ENCODE data around the gene TBX2. TPM values are rescaled to one million over a fixed set of nuclear protein-coding genes. Genes with fewer than 3 reads are reported as not detected.
A peak's percentile ranks its signal among the peaks of the same experiment; 100 is the strongest.

Gene TBX2
- total and polyA plus RNA-seq, 2 of the 13 experiments (the other 11 are each of a cell fraction or from before 2014, with no cell fraction given), result 2.8 to 15.3 TPM

- TF ChIP-seq PRDM10 (CRISPR knock-in tag; IDR thresholded peaks at IDR 0.05; ENCODE audit: low read depth) (no peak), SRY (CRISPR knock-in tag; IDR thresholded peaks at IDR 0.05) (no peak), MAFG (CRISPR knock-in tag; IDR thresholded peaks at IDR 0.05) (no peak), ZNF672 (CRISPR knock-in tag; IDR thresholded peaks at IDR 0.05) (no peak), PHF8 (CRISPR knock-in tag; IDR thresholded peaks at IDR 0.05) (no peak), CREM (IDR thresholded peaks at IDR 0.05) (0 out of 2 replicates have a peak, but pooled peaks have one; percentile 12), CREM (CRISPR knock-in tag; IDR thresholded peaks at IDR 0.05) (no peak), U2AF1 (optimal IDR thresholded peaks at IDR 0.05; ENCODE audit: low read depth, low read length) (no peak), BRCA1 (CRISPR knock-in tag; IDR thresholded peaks at IDR 0.05) (no peak), SNAI1 (CRISPR knock-in tag; IDR thresholded peaks at IDR 0.05; ENCODE audit: borderline replicate concordance) (no peak), ATF7 (IDR thresholded peaks at IDR 0.05) (no peak), ATF7 (CRISPR knock-in tag; IDR thresholded peaks at IDR 0.05) (0 out of 2 replicates have a peak, but pooled peaks have one; percentile 23), MXI1 (IDR thresholded peaks at IDR 0.05; ENCODE audit: borderline replicate concordance, low read depth, low read length) (no peak), SP140L (CRISPR knock-in tag; IDR thresholded peaks at IDR 0.05; ENCODE audit: borderline replicate concordance) (no peak), ZNF512B (CRISPR knock-in tag; IDR thresholded peaks at IDR 0.05; ENCODE audit: borderline replicate concordance) (no peak), MAX (IDR thresholded peaks at IDR 0.05) (no peak), NCOA2 (CRISPR knock-in tag; IDR thresholded peaks at IDR 0.05) (no peak), RERE (CRISPR knock-in tag; IDR thresholded peaks at IDR 0.05; ENCODE audit: low read depth) (no peak)
Observed at GRCh38 chr17:61354895-61355874, 44.5 kb upstream of the TBX2 start (continued).
